Activated CD8-positive, alpha-beta T cell treated with anti-CD3 and anti-CD28 coated beads, Interleukin-2, amount 10 ng/mL, durations not matched to agents 7 days and 5 days (primary cell): ENCODE measurements around the gene RAB4A. TPM values are rescaled to one million over a fixed set of nuclear protein-coding genes. Genes with fewer than 3 reads are reported as not detected.
"Not testable (repeated sequence)": the region's sequence is repeated elsewhere in the genome, so short reads cannot be mapped to it uniquely, and the experiment has no call there.

ENCODE experiments used
- ATAC-seq: fragments of 150-1000 bp; cut with Tn5 transposase; one replicate; pipeline ENCODE4 v1.10.0; 2021; ENCODE audit warnings: moderate library complexity
- CTCF ChIA-PET: fragments of 350-600 bp; sonication (Branson Sonifier 250); formaldehyde crosslinking; loops from one replicate; lab custom pipeline; 2021; ENCODE audit warnings: antibody characterized with exemption; lab: Charles Lee
- POLR2A ChIA-PET: fragments of 350-600 bp; sonication (Branson Sonifier 250); formaldehyde crosslinking; loops from one replicate; lab custom pipeline; 2021; ENCODE audit warnings: antibody characterized with exemption; lab: Charles Lee
- DNase-seq: peaks from one replicate; pipeline ENCODE4 v3.0.0-alpha.2; 2020
- H3K27ac Mint-ChIP-seq: one replicate; pipeline ENCODE4 v1.8.0; 2021; ENCODE audit warnings: mild to moderate bottlenecking, mixed read lengths
- H3K27me3 Mint-ChIP-seq: one replicate; pipeline ENCODE4 v1.8.0; 2021; ENCODE audit warnings: low read depth, mixed read lengths
- H3K36me3 Mint-ChIP-seq: one replicate; pipeline ENCODE4 v1.8.0; 2021; ENCODE audit warnings: low read depth, mixed read lengths
- H3K4me1 Mint-ChIP-seq: one replicate; pipeline ENCODE4 v1.8.0; 2021; ENCODE audit warnings: low read depth, mixed read lengths
- H3K4me3 Mint-ChIP-seq: one replicate; pipeline ENCODE4 v1.8.0; 2021; ENCODE audit warnings: mild to moderate bottlenecking, mixed read lengths
- H3K9me3 Mint-ChIP-seq: one replicate; pipeline ENCODE4 v1.8.0; 2022; ENCODE audit warnings: mixed read lengths; ENCODE audit not compliant: insufficient read depth
- total RNA-seq, 2 experiments: library from RNA; stranded (reverse); gene quantifications; one replicate each; pipeline ENCODE4 v1.2.3, GENCODE V29; 2021

RAB4A gene
- total RNA-seq, 2 experiments from 2014 or later: 40.4 to 41.7 TPM

- H3K9me3 Mint-ChIP-seq: no peaks in the 10 kb centered on the region
- CTCF ChIA-PET: no interaction called here
- H3K4me3 Mint-ChIP-seq: no peak overlapping the region
- H3K27ac Mint-ChIP-seq: no peak overlapping the region
- H3K4me1 Mint-ChIP-seq: peaks cover 14% of the 10 kb centered on the region
- POLR2A ChIA-PET: no interaction called here
- ATAC-seq (no peak), DNase-seq (no peak)
- H3K36me3 Mint-ChIP-seq: peaks cover 44% of the 10 kb centered on the region
- no peaks in the 10 kb centered on the region for H3K27me3 Mint-ChIP-seq
Measured at GRCh38 chr1:229326601-229327000, 55.7 kb downstream of the RAB4A start.

GRCh38 chr1:229327765-229328164, 56.9 kb downstream of the RAB4A start:
- Mint-ChIP-seq H3K4me1 (peaks cover 14% of the 10 kb centered on the region), H3K36me3 (peaks cover 39% of the 10 kb centered on the region)
- ATAC-seq, H3K4me3 Mint-ChIP-seq, H3K9me3 Mint-ChIP-seq, DNase-seq, H3K27me3 Mint-ChIP-seq, POLR2A ChIA-PET, CTCF ChIA-PET, H3K27ac Mint-ChIP-seq: not testable (repeated sequence)

GRCh38 chr1:229328598-229329362, 57.9 kb downstream of the RAB4A start:
- Mint-ChIP-seq H3K27ac (no peak overlapping the region), H3K27me3 (no peaks in the 10 kb centered on the region), H3K9me3 (no peaks in the 10 kb centered on the region), H3K36me3 (peaks cover 37% of the 10 kb centered on the region), H3K4me1 (peaks cover 14% of the 10 kb centered on the region), H3K4me3 (no peak overlapping the region)
- no peak for DNase-seq
- no peak for ATAC-seq
- CTCF ChIA-PET: no interaction called here
- POLR2A ChIA-PET: no interaction called here

GRCh38 chr1:229334269-229334668, 63.4 kb downstream of the RAB4A start:
- H3K4me3 Mint-ChIP-seq: no peak overlapping the region
- H3K9me3 Mint-ChIP-seq: peaks cover 7% of the 10 kb centered on the region
- ATAC-seq (no peak), DNase-seq (no peak)
- ChIA-PET POLR2A (no interaction called here), CTCF (no interaction called here)
- peaks cover 27% of the 10 kb centered on the region for H3K4me1 Mint-ChIP-seq
- no peak overlapping the region for H3K27ac Mint-ChIP-seq
- H3K36me3 Mint-ChIP-seq: peaks cover 28% of the 10 kb centered on the region
- no peaks in the 10 kb centered on the region for H3K27me3 Mint-ChIP-seq

- ChIA-PET CTCF (no interaction called here), POLR2A (no interaction called here)
- Mint-ChIP-seq H3K9me3 (peaks cover 7% of the 10 kb centered on the region), H3K4me1 (peaks cover 31% of the 10 kb centered on the region), H3K4me3 (no peak overlapping the region), H3K27me3 (no peaks in the 10 kb centered on the region), H3K27ac (no peak overlapping the region), H3K36me3 (peaks cover 32% of the 10 kb centered on the region)
- DNase-seq (no peak), ATAC-seq (no peak)
Measured at GRCh38 chr1:229334716-229335115, 63.8 kb downstream of the RAB4A start.

GRCh38 chr1:229336345-229336744, 65.4 kb downstream of the RAB4A start:
- POLR2A ChIA-PET: interaction anchor here (0.6 kb wide), 1 partner anchor 1563 kb away, joined by 4 read pairs; no protein-coding TSS in a partner anchor
- DNase-seq (no peak), ATAC-seq (no peak)
- Mint-ChIP-seq H3K4me3 (no peak overlapping the region), H3K9me3 (peaks cover 7% of the 10 kb centered on the region), H3K36me3 (peaks cover 40% of the 10 kb centered on the region), H3K27ac (peak overlapping the region; percentile 27), H3K4me1 (peaks cover 46% of the 10 kb centered on the region), H3K27me3 (no peaks in the 10 kb centered on the region)
- CTCF ChIA-PET: interaction anchor here (0.9 to 1.3 kb wide), 3 partner anchors 13 to 109 kb away, joined by 3 read pairs; no protein-coding TSS in a partner anchor

GRCh38 chr1:229339086-229339485, 68.2 kb downstream of the RAB4A start:
- ChIA-PET CTCF (interaction anchor here (1.3 kb wide), 1 partner anchor 9 kb away, joined by 6 read pairs; no protein-coding TSS in a partner anchor), POLR2A (interaction anchor here (0.5 kb wide), 1 partner anchor 24 kb away, joined by 3 read pairs; no protein-coding TSS in a partner anchor)
- Mint-ChIP-seq H3K27me3 (no peaks in the 10 kb centered on the region), H3K4me1 (peaks cover 53% of the 10 kb centered on the region), H3K27ac (no peak overlapping the region), H3K36me3 (peaks cover 38% of the 10 kb centered on the region), H3K9me3 (peaks cover 7% of the 10 kb centered on the region), H3K4me3 (no peak overlapping the region)
- DNase-seq (no peak), ATAC-seq (no peak)

- no peak overlapping the region for H3K27ac Mint-ChIP-seq
- H3K9me3 Mint-ChIP-seq: peaks cover 2% of the 10 kb centered on the region
- CTCF ChIA-PET: no interaction called here
- POLR2A ChIA-PET: no interaction called here
- ATAC-seq (no peak), DNase-seq (no peak)
- peak overlapping the region; percentile 9 for H3K4me3 Mint-ChIP-seq
- peaks cover 34% of the 10 kb centered on the region for H3K36me3 Mint-ChIP-seq
- peaks cover 2% of the 10 kb centered on the region for H3K27me3 Mint-ChIP-seq
- H3K4me1 Mint-ChIP-seq: peaks cover 53% of the 10 kb centered on the region
Measured at GRCh38 chr1:229339520-229339919, 68.6 kb downstream of the RAB4A start.

GRCh38 chr1:229340496-229340895, 69.6 kb downstream of the RAB4A start:
- Mint-ChIP-seq H3K27me3 (peaks cover 9% of the 10 kb centered on the region), H3K9me3 (no peaks in the 10 kb centered on the region), H3K27ac (no peak overlapping the region), H3K36me3 (peaks cover 28% of the 10 kb centered on the region), H3K4me3 (peak overlapping the region; percentile 84), H3K4me1 (peaks cover 53% of the 10 kb centered on the region)
- no peak for ATAC-seq
- CTCF ChIA-PET: interaction anchor here (2.7 kb wide), 1 partner anchor 82 kb away, joined by 8 read pairs; no protein-coding TSS in a partner anchor
- DNase-seq: no peak
- POLR2A ChIA-PET: no interaction called here

GRCh38 chr1:229341774-229342655, 71.1 kb downstream of the RAB4A start:
- Mint-ChIP-seq H3K9me3 (no peaks in the 10 kb centered on the region), H3K27me3 (peaks cover 15% of the 10 kb centered on the region), H3K36me3 (peaks cover 22% of the 10 kb centered on the region), H3K4me3 (peak overlapping the region; percentile 84), H3K4me1 (peaks cover 48% of the 10 kb centered on the region), H3K27ac (peak overlapping the region; percentile 78)
- ATAC-seq (peak; percentile 79), DNase-seq (peak; percentile 84)
- POLR2A ChIA-PET: interaction anchor here (0.6 to 1.9 kb wide), 2 partner anchors 68 to 70 kb away, joined by 3 to 8 read pairs; no protein-coding TSS in a partner anchor
- CTCF ChIA-PET: interaction anchor here (0.7 to 2.7 kb wide), 6 partner anchors 22 to 216 kb away, joined by 3 to 8 read pairs (median 4); partner anchors contain the start of gene ABCB10
